GM19099 (cell line): ENCODE measurements around the gene PDRG1.

Experiments
- POLR2A ChIP-seq: IDR thresholded peaks from 3 replicates; pipeline ENCODE4 v1.6.1; 2011; ENCODE audit warnings: low read depth; ENCODE audit not compliant: insufficient read length; ENCODE audit errors: extremely low read depth

PDRG1 gene

GRCh38 chr20:31951530-31952453, at the start of gene PDRG1:
TSS of gene PDRG1 (minus strand) at chr20:31952046. CDS start at chr20:31951961, 85 bp downstream.
- TF ChIP-seq POLR2A, result peak; percentile 85

GRCh38 chr20:31998246-31998645, 46.4 kb upstream of the PDRG1 start:
- TF ChIP-seq POLR2A, result no peak

- TF ChIP-seq POLR2A, result no peak
These were observed 45.1 kb upstream of the PDRG1 start for GRCh38 chr20:31996996-31997395.

- no peak for TF ChIP-seq POLR2A
These were observed 40.2 kb upstream of the PDRG1 start for GRCh38 chr20:31992086-31992485.

- TF ChIP-seq POLR2A, result no peak
These were observed 39.5 kb upstream of the PDRG1 start for GRCh38 chr20:31991339-31991705.

- TF ChIP-seq POLR2A, result no peak
These were observed 38.9 kb upstream of the PDRG1 start for GRCh38 chr20:31990641-31991338.

GRCh38 chr20:31989030-31989645, 37.3 kb upstream of the PDRG1 start:
- no peak for TF ChIP-seq POLR2A

- no peak for TF ChIP-seq POLR2A
These were observed 36.7 kb upstream of the PDRG1 start for GRCh38 chr20:31988430-31989015.

- no peak for TF ChIP-seq POLR2A
These were observed 35.9 kb upstream of the PDRG1 start for GRCh38 chr20:31987744-31988143.

GRCh38 chr20:31984981-31985471, 33.2 kb upstream of the PDRG1 start:
- TF ChIP-seq POLR2A, result no peak

- TF ChIP-seq POLR2A, result no peak
These were observed 29.9 kb upstream of the PDRG1 start for GRCh38 chr20:31981784-31982183.

- no peak for TF ChIP-seq POLR2A
These were observed 28.0 kb upstream of the PDRG1 start for GRCh38 chr20:31979713-31980426.

GRCh38 chr20:31977080-31977479, 25.2 kb upstream of the PDRG1 start:
- no peak for TF ChIP-seq POLR2A

GRCh38 chr20:31975874-31976273, 24.0 kb upstream of the PDRG1 start:
- TF ChIP-seq POLR2A, result no peak
